ACC112 (cell line): ENCODE results near the gene OR4C5.
"Not testable (repeated sequence)": the region's sequence is repeated elsewhere in the genome, so short reads cannot be mapped to it uniquely, and the experiment has no call there.

ENCODE experiments used
- H2AFZ ChIP-seq: fragments of 200-600 bp; sonication (generic); one replicate; pipeline ENCODE4 v1.6.0; 2017; ENCODE audit warnings: antibody characterized with exemption, low read length; ENCODE audit not compliant: unreplicated experiment
- H3K27ac ChIP-seq: fragments of 200-600 bp; sonication (generic); 2 replicates; pipeline ENCODE4 v1.5.1; 2014; ENCODE audit warnings: low read depth, mild to moderate bottlenecking, antibody characterized with exemption, low read length, moderate library complexity
- H3K27me3 ChIP-seq: fragments of 200-600 bp; sonication (generic); 2 replicates; pipeline ENCODE4 v1.6.1; 2014; ENCODE audit warnings: mild to moderate bottlenecking, antibody characterized with exemption, low read length, moderate library complexity, mixed read lengths; ENCODE audit not compliant: insufficient read depth
- H3K36me3 ChIP-seq: fragments of 200-600 bp; sonication (generic); 2 replicates; pipeline ENCODE4 v1.6.1; 2016; ENCODE audit warnings: mild to moderate bottlenecking, antibody characterized with exemption, low read length, moderate library complexity, mixed read lengths; ENCODE audit not compliant: insufficient read depth
- H3K4me1 ChIP-seq: fragments of 200-600 bp; sonication (generic); one replicate; pipeline ENCODE4 v1.6.1; 2016; ENCODE audit warnings: low read length, mixed read lengths; ENCODE audit not compliant: insufficient read depth, unreplicated experiment, control insufficient read depth
- H3K4me3 ChIP-seq: fragments of 200-600 bp; sonication (generic); 2 replicates; pipeline ENCODE4 v1.5.1; 2014; ENCODE audit warnings: mild to moderate bottlenecking, low read depth, low read length
- H3K79me2 ChIP-seq: fragments of 200-600 bp; sonication (generic); one replicate; pipeline ENCODE4 v1.6.0; 2016; ENCODE audit warnings: low read length; ENCODE audit not compliant: control insufficient read depth, unreplicated experiment, insufficient read depth

The OR4C5 gene

DNA sequence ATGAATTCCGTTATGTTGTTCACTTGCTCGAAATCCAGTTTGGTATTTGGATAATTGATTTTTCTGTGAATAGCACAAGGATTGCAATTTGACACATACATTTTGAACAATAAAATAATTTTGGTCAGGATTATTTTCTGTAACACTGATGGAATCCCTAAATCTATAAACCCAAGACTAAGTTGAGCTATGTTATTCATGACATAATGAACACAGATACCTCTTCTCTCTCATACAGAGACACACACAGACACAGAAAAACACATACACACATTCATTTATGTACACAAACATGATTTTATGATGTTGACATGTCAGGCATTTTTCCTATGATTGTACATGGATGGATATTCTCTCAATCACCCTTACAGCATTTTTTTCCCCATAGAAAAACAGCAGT is at the start of gene OR4C5:
TSS of gene OR4C5 (minus strand) at position 101 of the 400 bp plus-strand sequence. CDS start at position 101, 0 bp downstream.
- Histone ChIP-seq H3K27me3 (no peaks in the 10 kb centered on the region), H3K4me1 (no peaks in the 10 kb centered on the region), H3K79me2 (no peaks in the 10 kb centered on the region), H2AFZ (no peak within 1 kb of the TSS), H3K27ac (no peak within 1 kb of the TSS), H3K4me3 (no peak within 1 kb of the TSS), H3K36me3 (no peaks in the 10 kb centered on the region)

GRCh38 chr11:48384670-48385069 is 18.4 kb upstream of the OR4C5 start:
- H3K27ac ChIP-seq: no peak overlapping the region
- no peaks in the 10 kb centered on the region for H3K36me3 ChIP-seq
- H2AFZ ChIP-seq: no peak overlapping the region
- no peak overlapping the region for H3K4me3 ChIP-seq
- H3K27me3 ChIP-seq: no peaks in the 10 kb centered on the region
- H3K4me1 ChIP-seq: no peaks in the 10 kb centered on the region
- H3K79me2 ChIP-seq: no peaks in the 10 kb centered on the region

DNA sequence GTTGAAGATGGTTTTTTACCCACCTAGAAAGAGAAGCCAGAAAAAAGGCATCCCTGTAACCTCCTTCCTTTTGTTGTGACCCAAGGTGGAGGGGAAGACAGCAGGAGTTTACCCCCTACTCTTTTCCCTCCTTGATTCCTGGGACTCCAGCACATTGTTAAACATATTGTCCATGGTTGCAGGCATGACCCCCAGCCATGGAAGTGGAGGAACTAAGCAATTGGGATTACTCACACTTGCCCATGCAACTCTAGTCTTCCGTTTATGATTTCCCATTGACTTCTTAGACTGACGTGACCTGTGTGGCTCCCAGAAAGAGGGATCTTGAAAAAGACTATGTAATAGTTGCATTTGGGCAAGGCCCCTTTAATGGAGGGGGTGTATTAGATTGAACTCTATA is 17.9 kb upstream of the OR4C5 start:
- not testable (repeated sequence) for H2AFZ ChIP-seq, H3K4me3 ChIP-seq, H3K36me3 ChIP-seq, H3K27me3 ChIP-seq, H3K27ac ChIP-seq, H3K4me1 ChIP-seq, H3K79me2 ChIP-seq

DNA sequence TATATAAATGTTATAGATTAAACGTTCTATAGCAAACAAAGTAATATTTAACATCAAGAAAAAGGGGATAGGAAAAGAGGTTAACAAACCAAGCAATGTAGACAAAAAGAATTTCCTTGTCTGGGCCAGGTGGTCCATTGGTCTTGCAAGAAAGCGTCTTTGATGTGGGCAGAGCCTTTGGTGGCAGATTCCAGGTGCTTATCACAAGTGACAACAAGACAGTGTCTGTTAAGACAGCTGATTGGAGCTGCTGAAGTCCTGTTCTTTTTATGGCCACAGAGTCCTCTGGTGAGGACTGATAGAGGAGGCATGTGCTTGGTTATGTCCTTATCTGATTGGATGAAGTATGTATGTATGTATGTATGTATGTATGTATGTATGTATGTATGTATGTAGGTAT is 5.0 kb downstream of the OR4C5 start:
- H3K4me1 ChIP-seq, H3K79me2 ChIP-seq, H3K4me3 ChIP-seq, H3K27ac ChIP-seq, H3K36me3 ChIP-seq, H2AFZ ChIP-seq, H3K27me3 ChIP-seq: not testable (repeated sequence)

GRCh38 chr11:48354677-48355076 is 11.6 kb downstream of the OR4C5 start:
- no peak overlapping the region for H3K4me3 ChIP-seq
- H3K27me3 ChIP-seq: no peaks in the 10 kb centered on the region
- H3K27ac ChIP-seq: no peak overlapping the region
- H3K36me3 ChIP-seq: no peaks in the 10 kb centered on the region
- no peak overlapping the region for H2AFZ ChIP-seq
- H3K79me2 ChIP-seq: no peaks in the 10 kb centered on the region
- H3K4me1 ChIP-seq: no peaks in the 10 kb centered on the region

GRCh38 chr11:48354013-48354412 is 12.3 kb downstream of the OR4C5 start:
- H3K27ac ChIP-seq: no peak overlapping the region
- H2AFZ ChIP-seq: no peak overlapping the region
- no peak overlapping the region for H3K4me3 ChIP-seq
- no peaks in the 10 kb centered on the region for H3K27me3 ChIP-seq
- H3K36me3 ChIP-seq: no peaks in the 10 kb centered on the region
- no peaks in the 10 kb centered on the region for H3K79me2 ChIP-seq
- H3K4me1 ChIP-seq: no peaks in the 10 kb centered on the region

DNA sequence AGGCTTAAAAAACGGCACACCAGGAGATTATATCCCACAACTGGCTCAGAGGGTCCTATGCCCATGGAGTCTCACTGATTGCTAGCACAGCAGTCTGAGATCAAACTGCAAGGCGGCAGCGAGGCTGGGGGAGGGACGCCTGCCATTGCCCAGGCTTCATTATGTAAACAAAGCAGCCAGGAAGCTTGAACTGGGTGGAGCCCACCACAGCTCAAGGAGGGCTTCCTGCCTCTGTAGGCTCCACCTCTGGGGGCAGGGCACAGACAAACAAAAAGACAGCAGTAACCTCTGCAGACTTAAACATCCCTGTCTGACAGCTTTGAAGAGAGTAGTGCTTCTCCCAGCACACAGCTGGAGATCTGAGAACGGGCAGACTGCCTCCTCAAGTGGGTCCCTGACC is 20.0 kb downstream of the OR4C5 start:
- not testable (repeated sequence) for H3K79me2 ChIP-seq, H3K36me3 ChIP-seq, H3K4me3 ChIP-seq, H3K27me3 ChIP-seq, H2AFZ ChIP-seq, H3K27ac ChIP-seq, H3K4me1 ChIP-seq

DNA sequence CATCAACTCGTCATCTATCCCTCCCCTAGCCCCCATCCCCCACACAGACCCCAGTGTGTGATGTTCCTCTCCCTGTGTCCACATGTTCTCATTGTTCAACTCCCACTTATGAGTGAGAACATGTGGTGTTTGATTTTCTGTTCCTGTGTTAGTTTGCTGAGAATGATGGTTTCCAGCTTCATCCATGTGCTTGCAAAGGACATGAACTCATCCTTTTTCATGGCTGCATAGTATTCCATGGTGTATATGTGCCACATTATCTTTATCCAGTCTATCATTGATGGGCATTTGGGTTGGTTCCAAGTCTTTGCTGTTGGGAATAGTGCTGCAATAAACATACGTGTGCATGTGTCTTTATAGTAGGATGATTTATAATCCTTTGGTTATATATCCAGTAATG is 23.8 kb downstream of the OR4C5 start:
- not testable (repeated sequence) for H3K27ac ChIP-seq, H3K27me3 ChIP-seq, H3K79me2 ChIP-seq, H2AFZ ChIP-seq, H3K4me1 ChIP-seq, H3K4me3 ChIP-seq, H3K36me3 ChIP-seq

- Histone ChIP-seq H3K4me3 (no peak overlapping the region), H2AFZ (no peak overlapping the region), H3K36me3 (no peaks in the 10 kb centered on the region), H3K27me3 (no peaks in the 10 kb centered on the region), H3K79me2 (no peaks in the 10 kb centered on the region), H3K4me1 (no peaks in the 10 kb centered on the region), H3K27ac (no peak overlapping the region)
Observed at GRCh38 chr11:48341466-48341865, 24.8 kb downstream of the OR4C5 start.

DNA sequence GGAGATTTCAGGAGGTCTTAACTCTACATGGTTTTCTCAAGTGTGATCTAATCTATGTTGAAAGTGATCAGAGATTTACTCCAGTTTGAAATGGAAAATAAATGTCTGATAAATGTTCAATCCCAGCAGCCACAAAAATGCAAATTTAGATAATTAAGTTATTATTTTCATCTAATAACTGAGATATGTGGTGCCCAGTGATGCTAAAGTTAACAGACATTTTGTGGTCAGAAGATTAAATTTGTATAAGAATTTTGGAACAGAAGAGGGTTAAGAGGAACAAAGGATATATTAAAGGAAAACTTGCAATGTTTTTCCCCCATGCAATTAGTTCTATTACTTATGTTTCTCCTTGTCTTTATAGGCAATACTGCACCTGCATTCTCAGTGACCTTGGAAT is 41.6 kb downstream of the OR4C5 start, which contains the start of gene OR4C3:
TSS of gene OR4C3 (plus strand) at position 301 of the 400 bp plus-strand sequence. CDS start 102 bp downstream, outside the sequence.
- not testable (repeated sequence) for H3K4me1 ChIP-seq, H3K79me2 ChIP-seq, H3K27ac ChIP-seq, H2AFZ ChIP-seq, H3K27me3 ChIP-seq, H3K36me3 ChIP-seq, H3K4me3 ChIP-seq

DNA sequence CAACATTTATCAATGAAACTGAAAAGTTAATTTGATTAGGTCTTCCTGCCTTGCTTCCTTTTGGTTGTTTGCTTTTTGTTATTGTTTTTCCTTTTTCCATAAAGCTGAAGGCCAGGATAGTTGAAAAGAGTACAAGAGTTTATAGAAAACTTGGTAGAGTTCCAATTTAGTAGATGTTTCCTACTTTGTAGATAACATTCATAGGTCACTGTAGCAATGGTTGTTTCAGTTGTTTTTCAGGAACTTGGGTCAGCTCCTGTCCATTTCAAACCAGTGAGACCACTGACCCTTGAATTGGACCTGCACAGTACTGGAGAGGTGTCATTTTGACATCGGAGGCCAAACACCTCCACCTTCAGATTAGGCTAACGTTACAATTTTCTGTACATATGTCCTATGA is 46.5 kb downstream of the OR4C5 start:
- H3K4me1 ChIP-seq, H2AFZ ChIP-seq, H3K79me2 ChIP-seq, H3K4me3 ChIP-seq, H3K36me3 ChIP-seq, H3K27me3 ChIP-seq, H3K27ac ChIP-seq: not testable (repeated sequence)
